AG04450 (cell line): ENCODE measurements around the gene RASGRP4. TPM values are rescaled to one million over a fixed set of nuclear protein-coding genes. Genes with fewer than 3 reads are reported as not detected.
A peak's percentile ranks its signal among the peaks of the same experiment; 100 is the strongest.
"Not testable (repeated sequence)": the region's sequence is repeated elsewhere in the genome, so short reads cannot be mapped to it uniquely, and the experiment has no call there.

Experiments
- CTCF ChIA-PET: fragments of 300-600, 350-600 bp; formaldehyde crosslinking; extraction: SDS; loops from one replicate; lab custom pipeline; 2022; ENCODE audit warnings: antibody characterized with exemption, inconsistent platforms; lab: Charles Lee
- POLR2A ChIA-PET: fragments of 350-600 bp; formaldehyde crosslinking; extraction: SDS; loops from one replicate; lab custom pipeline; 2021; ENCODE audit warnings: antibody characterized with exemption, inconsistent platforms; lab: Yijun Ruan, JAX
- DNase-seq: peaks from one replicate; pipeline ENCODE4 v3.0.0-alpha.2; 2011; ENCODE audit warnings: low read depth, low spot score
- H3K27ac ChIP-seq: one replicate; pipeline ENCODE4 v1.5.1; 2012; ENCODE audit warnings: low read depth, low read length, control low read depth
- H3K27me3 ChIP-seq: one replicate; pipeline ENCODE4 v1.6.0; 2012; ENCODE audit warnings: low read length; ENCODE audit not compliant: control insufficient read depth, insufficient read depth
- H3K4me3 ChIP-seq: 2 replicates; pipeline ENCODE4 v1.5.1; 2011; ENCODE audit warnings: mild to moderate bottlenecking, low read depth, low read length, control low read depth
- H3K9me3 ChIP-seq: 2 replicates; pipeline ENCODE4 v1.5.1; 2012; ENCODE audit warnings: low read length; ENCODE audit not compliant: control insufficient read depth, insufficient read depth
- polyA plus RNA-seq: library from polyadenylated mRNA; depleted of rRNA; stranded (reverse); fragments of >200 nt; gene quantifications from 2 replicates; pipeline ENCODE4 v1.2.3, GENCODE V29; 2011
- TF ChIP-seq, protein P1 (sequence below): IDR thresholded peaks from 2 replicates; pipeline ENCODE4 v1.5.1; 2011; ENCODE audit warnings: low read depth, low read length, control low read depth, inconsistent platforms

Gene RASGRP4
- polyA plus RNA-seq, 1 experiment: not detected

DNA sequence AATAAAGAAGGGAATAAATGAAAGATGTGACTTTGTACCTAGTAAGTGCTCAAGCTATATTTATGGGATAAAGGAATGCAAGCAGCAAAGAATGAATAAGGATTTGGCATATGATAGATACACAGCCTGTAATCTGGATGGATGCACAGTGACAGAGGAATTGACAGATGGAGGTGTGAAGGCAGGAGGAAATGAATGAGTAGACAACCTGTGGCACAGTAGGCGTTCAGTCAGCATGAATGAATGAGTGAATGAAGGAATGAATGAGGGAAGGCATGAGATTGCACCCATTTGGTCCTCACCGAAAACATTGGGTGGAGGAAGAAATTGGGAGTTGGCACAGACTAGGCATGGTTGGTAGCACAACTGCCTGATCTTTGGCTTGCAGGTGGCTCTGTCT, 56.4 kb downstream of the RASGRP4 start:
- no peaks in the 10 kb centered on the region; the same call in 1 of the 2 replicates for H3K9me3 ChIP-seq
- peaks cover 16% of the 10 kb centered on the region for H3K27me3 ChIP-seq
- DNase-seq: no peak
- POLR2A ChIA-PET: no interaction called here
- no peak overlapping the region for H3K4me3 ChIP-seq
- TF ChIP-seq, protein P1, sequence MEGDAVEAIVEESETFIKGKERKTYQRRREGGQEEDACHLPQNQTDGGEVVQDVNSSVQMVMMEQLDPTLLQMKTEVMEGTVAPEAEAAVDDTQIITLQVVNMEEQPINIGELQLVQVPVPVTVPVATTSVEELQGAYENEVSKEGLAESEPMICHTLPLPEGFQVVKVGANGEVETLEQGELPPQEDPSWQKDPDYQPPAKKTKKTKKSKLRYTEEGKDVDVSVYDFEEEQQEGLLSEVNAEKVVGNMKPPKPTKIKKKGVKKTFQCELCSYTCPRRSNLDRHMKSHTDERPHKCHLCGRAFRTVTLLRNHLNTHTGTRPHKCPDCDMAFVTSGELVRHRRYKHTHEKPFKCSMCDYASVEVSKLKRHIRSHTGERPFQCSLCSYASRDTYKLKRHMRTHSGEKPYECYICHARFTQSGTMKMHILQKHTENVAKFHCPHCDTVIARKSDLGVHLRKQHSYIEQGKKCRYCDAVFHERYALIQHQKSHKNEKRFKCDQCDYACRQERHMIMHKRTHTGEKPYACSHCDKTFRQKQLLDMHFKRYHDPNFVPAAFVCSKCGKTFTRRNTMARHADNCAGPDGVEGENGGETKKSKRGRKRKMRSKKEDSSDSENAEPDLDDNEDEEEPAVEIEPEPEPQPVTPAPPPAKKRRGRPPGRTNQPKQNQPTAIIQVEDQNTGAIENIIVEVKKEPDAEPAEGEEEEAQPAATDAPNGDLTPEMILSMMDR: no peak
- CTCF ChIA-PET: no interaction called here
- no peak overlapping the region for H3K27ac ChIP-seq

DNA sequence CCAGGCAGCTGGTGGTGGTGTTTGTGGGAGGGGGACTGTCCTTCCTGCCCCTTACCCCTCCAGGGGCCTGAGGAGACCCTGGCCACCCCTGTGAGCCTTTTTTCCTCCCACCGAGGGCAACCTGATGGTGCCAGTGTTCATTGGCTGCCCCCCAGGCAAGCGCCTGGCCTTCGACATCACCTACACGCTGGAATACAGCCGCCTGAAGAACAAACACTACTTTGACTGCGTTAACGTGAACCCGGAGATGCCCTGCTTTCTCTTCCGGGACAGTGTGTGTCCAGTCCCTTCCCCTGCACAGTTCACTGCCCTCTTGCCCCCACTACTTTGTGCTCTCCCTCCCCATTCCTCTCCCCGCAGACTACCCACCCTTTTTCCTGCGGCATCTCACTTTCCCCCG, 59.0 kb downstream of the RASGRP4 start:
- DNase-seq: no peak
- H3K4me3 ChIP-seq: no peak overlapping the region
- TF ChIP-seq, protein P1: no peak
- no peak overlapping the region for H3K27ac ChIP-seq
- no peaks in the 10 kb centered on the region; the same call in 1 of the 2 replicates for H3K9me3 ChIP-seq
- H3K27me3 ChIP-seq: peaks cover 16% of the 10 kb centered on the region
- POLR2A ChIA-PET: no interaction called here
- CTCF ChIA-PET: no interaction called here

DNA sequence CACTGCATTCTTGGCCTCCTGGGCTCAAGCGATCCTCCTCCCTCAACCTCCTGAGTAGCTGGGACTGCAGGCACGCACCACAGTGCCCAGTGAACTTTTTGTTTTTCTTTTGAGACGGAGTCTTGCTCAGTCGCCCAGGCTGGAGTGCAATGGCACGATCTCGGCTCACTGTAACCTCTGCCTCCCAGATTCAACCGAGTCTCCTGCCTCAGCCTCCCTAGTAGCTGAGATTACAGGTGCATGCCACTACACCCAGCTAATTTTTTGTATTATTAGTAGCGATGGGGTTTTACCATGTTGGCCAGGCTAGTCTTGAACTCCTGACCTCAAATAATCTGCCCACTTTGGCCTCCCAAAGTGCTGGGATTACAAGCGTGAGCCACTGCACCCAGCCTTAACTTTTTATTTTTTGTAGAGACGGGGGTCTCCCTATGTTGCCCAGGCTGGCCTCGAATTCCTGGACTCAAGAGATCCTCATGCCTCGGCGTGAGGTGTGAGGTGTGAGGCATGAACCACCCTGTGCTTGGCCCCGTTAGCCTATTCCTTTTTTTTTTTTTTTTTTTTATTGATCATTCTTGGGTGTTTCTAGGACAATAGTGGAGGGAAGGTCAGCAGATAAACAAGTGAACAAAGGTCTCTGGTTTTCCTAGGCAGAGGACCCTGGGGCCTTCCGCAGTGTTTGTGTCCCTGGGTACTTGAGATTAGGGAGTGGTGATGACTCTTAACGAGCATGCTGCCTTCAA, 62.9 kb downstream of the RASGRP4 start:
- DNase-seq, H3K27ac ChIP-seq, H3K9me3 ChIP-seq, CTCF ChIA-PET, POLR2A ChIA-PET, H3K4me3 ChIP-seq: not testable (repeated sequence)
- peaks cover 33% of the 10 kb centered on the region for H3K27me3 ChIP-seq

DNA sequence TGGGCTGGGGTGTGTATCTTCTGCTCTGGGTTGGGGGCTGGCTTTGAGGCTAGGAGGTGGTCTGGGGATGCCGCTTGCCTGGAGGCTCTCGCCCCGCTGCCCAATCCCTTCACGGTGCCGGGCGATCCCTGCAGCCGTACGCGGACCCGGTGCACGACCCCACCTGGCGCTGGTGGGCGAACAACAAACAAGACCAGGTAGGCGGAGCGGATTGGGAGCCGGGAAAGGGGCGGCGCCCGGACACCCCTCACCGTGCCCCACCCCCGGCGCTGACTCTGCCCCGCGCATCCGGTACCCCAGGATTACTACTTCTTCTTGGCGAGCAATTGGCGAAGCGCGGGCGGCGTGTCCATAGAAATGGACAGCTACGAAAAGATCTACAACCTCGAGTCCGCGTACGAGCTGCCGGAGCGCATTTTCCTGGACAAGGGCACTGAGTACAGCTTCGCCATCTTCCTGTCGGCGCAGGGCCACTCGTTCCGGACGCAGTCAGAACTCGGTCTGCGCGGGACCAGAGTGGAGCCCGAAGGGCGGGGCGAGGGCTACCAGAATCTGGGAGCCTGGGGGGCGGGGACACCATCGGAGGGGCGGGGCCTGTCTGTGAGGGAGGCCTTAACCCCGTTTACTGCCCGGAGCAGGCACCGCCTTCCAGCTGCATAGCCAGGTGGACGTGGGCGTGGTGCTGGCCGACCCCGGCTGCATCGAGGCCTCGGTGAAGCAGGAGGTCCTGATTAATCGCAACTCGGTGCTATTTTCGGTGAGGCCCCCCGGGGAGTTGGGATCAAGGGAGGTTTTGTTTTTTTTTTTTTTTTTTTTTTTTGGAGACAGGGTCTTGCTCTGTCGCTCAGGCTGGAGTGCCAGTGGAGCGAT, 63.7 kb downstream of the RASGRP4 start:
- H3K4me3 ChIP-seq: peak overlapping the region; percentile 69
- DNase-seq: no peak
- H3K27me3 ChIP-seq: peaks cover 33% of the 10 kb centered on the region
- H3K9me3 ChIP-seq: no peaks in the 10 kb centered on the region; the same call in 1 of the 2 replicates
- ChIA-PET POLR2A (interaction anchor here (1.2 kb wide), 1 partner anchor 12 kb away, joined by 5 read pairs; the partner anchor contains the start of gene PSMD8), CTCF (interaction anchor here (0.6 kb wide), 1 partner anchor 68 kb away, joined by 3 read pairs; no protein-coding TSS in a partner anchor)
- no peak overlapping the region for H3K27ac ChIP-seq
- TF ChIP-seq, protein P1: no peak

DNA sequence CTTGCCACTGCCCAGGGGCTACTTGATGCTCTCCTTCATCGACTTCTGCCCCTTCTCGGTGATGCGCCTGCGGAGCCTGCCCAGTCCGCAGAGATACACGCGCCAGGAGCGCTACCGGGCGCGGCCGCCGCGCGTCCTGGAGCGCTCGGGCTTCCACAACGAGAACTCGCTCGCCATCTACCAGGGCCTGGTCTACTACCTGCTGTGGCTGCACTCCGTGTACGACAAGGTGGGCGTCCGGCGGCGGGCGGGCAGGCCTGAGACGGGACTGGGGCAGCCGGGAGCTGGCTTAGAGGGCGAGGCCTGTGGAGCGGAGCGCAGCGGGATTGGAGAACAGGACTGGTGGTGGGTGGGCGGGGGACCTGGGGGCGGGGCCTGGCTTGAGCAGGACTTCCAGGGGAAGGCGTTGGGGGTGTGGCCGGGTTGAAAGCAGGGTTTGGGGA, 64.4 kb downstream of the RASGRP4 start:
- Histone ChIP-seq H3K4me3 (peak overlapping the region; percentile 69), H3K27ac (no peak overlapping the region), H3K9me3 (no peaks in the 10 kb centered on the region; the same call in 1 of the 2 replicates), H3K27me3 (peaks cover 33% of the 10 kb centered on the region)
- TF ChIP-seq, protein P1: 0 out of 2 replicates have a peak, but pooled peaks have one; percentile 19
- no peak for DNase-seq
- POLR2A ChIA-PET: interaction anchor here (1.2 kb wide), 1 partner anchor 13 kb away, joined by 5 read pairs; the partner anchor contains the start of gene PSMD8
- CTCF ChIA-PET: interaction anchor here (0.6 kb wide), 1 partner anchor 68 kb away, joined by 3 read pairs; no protein-coding TSS in a partner anchor
